Activated naive CD8-positive, alpha-beta T cell treated with anti-CD3 and anti-CD28 coated beads for 36 hours (primary cell): Measurements from ENCODE around the gene LAMP5. TPM values are rescaled to one million over a fixed set of nuclear protein-coding genes. Genes with fewer than 3 reads are reported as not detected.

Experiments
- DNase-seq: peaks from one replicate; pipeline ENCODE4 v3.0.0; 2021
- H3K27ac Mint-ChIP-seq: one replicate; pipeline ENCODE4 v1.8.0; 2022; ENCODE audit warnings: mild to moderate bottlenecking, moderate library complexity, mixed read lengths
- H3K27me3 Mint-ChIP-seq: one replicate; pipeline ENCODE4 v1.8.0; 2022; ENCODE audit warnings: mild to moderate bottlenecking, mixed read lengths
- H3K36me3 Mint-ChIP-seq: one replicate; pipeline ENCODE4 v1.8.0; 2021; ENCODE audit warnings: mild to moderate bottlenecking, mixed read lengths
- H3K4me1 Mint-ChIP-seq: one replicate; pipeline ENCODE4 v1.8.0; 2021; ENCODE audit warnings: mixed read lengths
- H3K4me3 Mint-ChIP-seq: one replicate; pipeline ENCODE4 v1.8.0; 2022; ENCODE audit warnings: mild to moderate bottlenecking, moderate library complexity, mixed read lengths
- H3K9me3 Mint-ChIP-seq: one replicate; pipeline ENCODE4 v1.8.0; 2022; ENCODE audit warnings: mixed read lengths
- total RNA-seq, 2 experiments: library from RNA; stranded (reverse); gene quantifications; one replicate each; pipeline ENCODE4 v1.2.3, GENCODE V29; 2021

Gene LAMP5
- total RNA-seq, 2 experiments from 2014 or later = not detected

DNA sequence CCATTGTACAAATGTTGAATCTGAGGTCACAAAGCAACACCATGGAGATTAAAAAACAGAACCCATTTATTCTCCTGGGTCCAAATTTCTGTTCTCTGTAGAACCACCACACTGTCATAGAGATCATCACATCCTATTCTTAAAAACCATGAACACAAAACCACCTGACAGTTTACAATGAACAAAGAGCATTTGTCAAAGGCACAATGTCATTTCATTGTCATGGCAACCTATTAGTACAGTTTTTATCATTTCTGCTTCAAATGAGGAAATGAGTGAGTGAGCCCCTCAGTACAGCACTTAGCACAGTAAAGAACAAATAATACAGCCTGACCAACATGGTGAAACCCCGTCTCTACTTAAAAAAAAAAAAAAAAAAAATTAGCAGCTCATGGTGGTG, 23.1 kb upstream of the LAMP5 start:
- no peak for DNase-seq
- Mint-ChIP-seq H3K36me3 (no peaks in the 10 kb centered on the region), H3K27ac (no peak overlapping the region), H3K4me1 (no peaks in the 10 kb centered on the region), H3K27me3 (peaks cover 4% of the 10 kb centered on the region), H3K9me3 (no peaks in the 10 kb centered on the region), H3K4me3 (no peak overlapping the region)

GRCh38 chr20:9492067-9492466, 22.3 kb upstream of the LAMP5 start:
- Mint-ChIP-seq H3K4me3 (no peak overlapping the region), H3K36me3 (no peaks in the 10 kb centered on the region), H3K27ac (no peak overlapping the region), H3K4me1 (no peaks in the 10 kb centered on the region), H3K27me3 (peaks cover 4% of the 10 kb centered on the region), H3K9me3 (no peaks in the 10 kb centered on the region)
- no peak for DNase-seq

DNA sequence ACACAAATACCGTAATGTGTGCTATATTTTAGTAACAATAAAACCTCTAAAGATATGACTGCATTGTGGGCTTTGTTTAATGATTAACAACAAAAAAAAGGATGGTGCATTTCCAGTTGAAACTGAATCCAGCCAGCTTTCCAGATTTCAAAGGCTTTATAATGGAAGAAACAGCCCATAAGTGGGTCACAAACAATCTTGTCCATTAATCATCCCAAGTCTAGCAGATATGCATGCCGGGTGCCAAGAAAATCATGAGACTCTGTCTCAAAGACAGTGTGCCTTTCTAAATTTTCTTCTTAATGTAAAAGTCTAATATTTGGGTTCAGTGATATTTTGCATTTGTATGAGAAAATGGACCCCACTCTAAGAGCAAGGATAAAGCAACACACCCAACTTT, 20.6 kb upstream of the LAMP5 start:
- H3K4me1 Mint-ChIP-seq = no peaks in the 10 kb centered on the region
- no peak for DNase-seq
- H3K27me3 Mint-ChIP-seq = peaks cover 4% of the 10 kb centered on the region
- H3K9me3 Mint-ChIP-seq = no peaks in the 10 kb centered on the region
- no peaks in the 10 kb centered on the region for H3K36me3 Mint-ChIP-seq
- no peak overlapping the region for H3K27ac Mint-ChIP-seq
- H3K4me3 Mint-ChIP-seq = no peak overlapping the region

DNA sequence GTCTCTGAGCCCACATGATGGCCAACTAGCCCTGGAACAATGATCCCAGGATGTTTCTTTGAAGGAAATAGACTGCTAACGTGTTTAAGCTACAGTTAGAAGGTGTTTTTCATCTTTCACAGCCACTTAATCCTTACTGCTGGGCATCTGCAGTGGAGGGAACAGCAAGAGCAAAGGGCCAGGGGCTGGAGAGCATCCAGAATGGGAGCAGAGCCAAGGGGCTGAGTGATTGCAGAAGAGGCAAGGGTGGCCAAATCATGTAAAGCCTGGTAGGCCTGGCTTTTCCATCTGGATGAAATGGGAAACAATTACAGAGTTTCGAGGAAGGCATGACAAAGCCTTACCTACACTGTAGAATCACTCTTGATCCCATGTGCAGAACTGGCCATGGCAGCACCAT, 18.7 kb upstream of the LAMP5 start:
- Mint-ChIP-seq H3K27me3 (peaks cover 4% of the 10 kb centered on the region), H3K4me3 (no peak overlapping the region), H3K9me3 (no peaks in the 10 kb centered on the region), H3K36me3 (no peaks in the 10 kb centered on the region), H3K4me1 (no peaks in the 10 kb centered on the region), H3K27ac (no peak overlapping the region)
- no peak for DNase-seq

DNA sequence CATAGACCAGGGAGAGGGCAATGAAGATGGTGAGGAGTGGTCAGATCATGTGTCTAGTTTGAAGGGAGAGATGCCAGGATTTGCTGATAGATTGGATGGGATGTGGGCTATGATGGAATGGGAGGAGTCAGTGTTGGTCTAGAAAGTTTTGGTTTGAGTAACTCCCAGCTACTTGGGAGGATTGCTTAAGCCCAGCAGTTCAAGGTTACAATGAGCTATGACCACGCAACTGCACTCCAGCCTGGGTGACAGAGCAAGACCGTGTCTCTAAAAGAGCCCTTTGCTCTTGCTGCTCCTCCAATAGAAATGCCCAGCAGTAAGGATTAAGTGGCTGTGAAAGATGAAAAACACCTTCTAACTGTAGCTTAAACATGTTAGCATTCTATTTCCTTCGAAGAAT, 18.2 kb upstream of the LAMP5 start:
- Mint-ChIP-seq H3K4me3 (no peak overlapping the region), H3K4me1 (no peaks in the 10 kb centered on the region), H3K27me3 (peaks cover under 1% of the 10 kb centered on the region), H3K9me3 (no peaks in the 10 kb centered on the region), H3K27ac (no peak overlapping the region), H3K36me3 (no peaks in the 10 kb centered on the region)
- DNase-seq = no peak

- no peak overlapping the region for H3K4me3 Mint-ChIP-seq
- no peak overlapping the region for H3K27ac Mint-ChIP-seq
- no peaks in the 10 kb centered on the region for H3K9me3 Mint-ChIP-seq
- no peaks in the 10 kb centered on the region for H3K4me1 Mint-ChIP-seq
- peaks cover 5% of the 10 kb centered on the region for H3K27me3 Mint-ChIP-seq
- no peaks in the 10 kb centered on the region for H3K36me3 Mint-ChIP-seq
- DNase-seq = no peak
These were observed 16.1 kb upstream of the LAMP5 start for GRCh38 chr20:9498322-9498721.

DNA sequence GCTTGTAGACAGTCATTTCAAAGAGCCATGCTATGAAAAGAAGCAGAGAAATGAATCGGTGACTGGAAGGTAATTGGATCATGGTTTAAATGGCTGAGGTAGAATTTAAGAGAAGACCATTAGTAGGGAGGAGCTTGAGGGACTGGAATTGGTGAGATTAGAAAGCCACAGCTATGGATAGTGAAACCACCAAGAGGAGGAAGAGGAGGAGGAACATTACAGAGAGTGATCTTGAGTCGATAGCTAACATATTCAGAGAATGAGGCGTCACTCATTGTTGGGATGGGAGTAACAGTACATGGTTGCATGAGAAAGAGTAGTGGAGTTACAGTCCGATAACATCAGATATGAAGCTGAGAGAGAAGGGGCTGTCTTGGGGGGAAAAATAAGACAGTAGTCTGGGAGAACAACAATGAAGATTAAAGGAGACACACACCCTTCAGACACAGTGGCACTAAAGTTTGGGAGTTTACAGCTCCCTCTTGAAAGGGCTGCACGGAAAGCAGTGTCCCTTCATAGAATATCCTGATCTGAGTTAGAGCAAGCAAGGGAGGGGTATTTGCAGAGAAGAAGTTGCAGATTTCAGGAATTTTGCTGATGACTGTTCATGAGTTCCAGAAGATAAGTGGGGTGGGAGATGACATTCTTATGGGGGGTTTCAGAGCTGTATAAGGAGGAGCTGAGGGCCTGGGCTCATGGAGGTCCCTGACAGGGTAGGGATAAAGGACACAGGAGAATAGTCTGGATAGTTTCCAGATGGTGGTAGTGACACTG, 15.1 kb upstream of the LAMP5 start:
- Mint-ChIP-seq H3K27me3 (peaks cover 5% of the 10 kb centered on the region), H3K9me3 (no peaks in the 10 kb centered on the region), H3K36me3 (no peaks in the 10 kb centered on the region), H3K27ac (no peak overlapping the region), H3K4me1 (no peaks in the 10 kb centered on the region), H3K4me3 (no peak overlapping the region)
- DNase-seq = no peak

DNA sequence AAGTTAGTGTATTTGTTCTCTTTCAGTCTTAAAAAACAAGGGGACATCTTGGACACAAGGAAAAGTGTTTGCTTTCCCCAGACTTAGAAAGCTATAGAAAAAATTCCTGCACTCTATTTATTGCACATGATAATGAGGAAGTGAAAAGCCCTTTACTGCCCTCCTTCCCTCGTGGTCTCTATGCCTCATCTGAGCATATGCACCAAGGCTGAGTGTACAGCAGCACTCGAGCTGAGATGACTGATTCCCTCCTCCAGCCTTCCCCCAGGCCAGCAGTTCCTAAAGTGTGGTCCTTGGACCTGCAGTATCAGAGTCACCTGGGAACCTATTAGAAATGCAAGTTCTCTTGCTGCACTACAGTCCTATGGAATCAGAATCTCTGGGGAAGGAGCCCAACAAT, 14.3 kb upstream of the LAMP5 start:
- Mint-ChIP-seq H3K9me3 (no peaks in the 10 kb centered on the region), H3K36me3 (no peaks in the 10 kb centered on the region), H3K4me3 (no peak overlapping the region), H3K4me1 (no peaks in the 10 kb centered on the region), H3K27me3 (peaks cover 5% of the 10 kb centered on the region), H3K27ac (no peak overlapping the region)
- DNase-seq = no peak

DNA sequence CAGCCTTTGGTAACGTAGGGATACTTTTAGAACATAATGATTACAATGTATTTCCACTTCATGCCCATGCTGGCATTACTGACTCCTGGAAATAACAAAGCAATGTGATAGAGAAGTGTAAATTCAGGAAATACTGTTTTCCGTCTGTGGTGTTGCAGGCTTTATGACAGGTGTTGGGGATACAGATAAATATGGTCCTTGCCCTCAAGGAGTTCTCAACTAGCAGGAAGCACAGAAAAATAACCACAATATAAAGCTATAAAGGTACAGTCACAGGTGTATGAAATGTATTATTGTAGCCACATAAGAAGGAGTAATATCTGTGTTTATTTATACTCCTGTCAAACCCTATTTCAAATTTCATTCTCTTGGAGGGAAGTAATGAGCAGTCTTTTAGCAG, 12.9 kb upstream of the LAMP5 start:
- Mint-ChIP-seq H3K27me3 (peaks cover 13% of the 10 kb centered on the region), H3K4me1 (no peaks in the 10 kb centered on the region), H3K27ac (no peak overlapping the region), H3K4me3 (no peak overlapping the region), H3K9me3 (no peaks in the 10 kb centered on the region), H3K36me3 (no peaks in the 10 kb centered on the region)
- no peak for DNase-seq

DNA sequence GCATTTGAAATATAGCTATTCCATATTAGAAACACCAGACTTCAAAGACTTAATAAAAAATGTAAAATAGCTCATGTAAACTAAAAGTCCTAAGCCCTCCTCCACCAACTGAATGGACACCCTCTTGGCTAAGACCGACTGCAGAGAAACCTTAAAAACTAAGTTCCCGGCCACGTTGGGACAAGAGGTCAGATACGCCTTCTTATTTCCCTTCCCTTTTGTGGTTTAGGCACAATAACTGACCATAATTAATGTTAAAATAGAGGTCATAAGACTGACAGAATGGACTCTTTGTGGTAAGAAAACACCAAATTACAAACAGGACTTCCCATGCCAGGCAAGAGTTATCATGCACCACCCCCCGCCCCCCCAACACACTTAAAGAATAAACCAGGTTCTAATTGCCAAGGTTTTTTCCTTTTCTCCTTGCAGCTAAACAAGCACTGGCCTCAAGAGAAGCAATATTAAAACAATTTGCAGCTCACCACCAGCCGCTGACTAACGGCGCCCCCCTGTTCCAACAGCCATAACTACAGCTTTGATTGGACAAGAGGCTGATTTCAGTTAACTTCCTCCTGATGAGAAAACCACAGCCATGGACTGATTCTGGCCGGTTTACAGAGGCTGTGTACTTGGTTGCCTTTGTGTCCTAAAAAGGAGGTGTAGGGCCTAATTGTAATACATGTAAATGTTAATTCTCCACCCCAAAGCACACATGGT, 10.7 kb upstream of the LAMP5 start:
- no peak overlapping the region for H3K4me3 Mint-ChIP-seq
- H3K4me1 Mint-ChIP-seq = no peaks in the 10 kb centered on the region
- H3K27ac Mint-ChIP-seq = no peak overlapping the region
- no peaks in the 10 kb centered on the region for H3K9me3 Mint-ChIP-seq
- DNase-seq = no peak
- no peaks in the 10 kb centered on the region for H3K36me3 Mint-ChIP-seq
- peaks cover 32% of the 10 kb centered on the region for H3K27me3 Mint-ChIP-seq

DNA sequence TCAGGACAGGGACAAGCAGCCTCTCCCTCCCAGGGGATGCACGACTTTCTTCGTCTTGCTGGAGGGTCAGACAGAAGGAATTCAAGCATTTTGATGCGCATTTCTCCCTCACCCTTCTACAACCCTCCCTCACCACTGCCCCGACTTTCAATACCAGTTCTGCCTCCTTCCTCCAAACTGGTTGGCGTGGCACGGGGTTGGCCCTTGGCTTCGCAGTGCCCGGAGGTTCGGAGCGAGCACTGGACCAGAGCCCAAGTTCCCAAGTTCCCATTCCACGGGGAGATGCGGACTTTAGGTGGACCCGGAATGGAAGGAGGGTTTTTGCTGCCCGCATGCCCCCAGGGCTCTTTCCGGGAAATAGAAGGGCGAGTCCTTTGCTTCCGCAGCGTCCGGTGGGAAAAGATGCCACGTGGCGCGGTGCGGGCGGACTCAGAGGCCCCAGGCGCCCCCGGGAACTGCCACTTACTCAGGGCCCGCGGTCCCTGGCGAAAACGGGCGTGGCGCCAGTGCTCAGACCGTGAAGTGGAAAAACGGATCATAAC, 8.0 kb upstream of the LAMP5 start:
- no peak overlapping the region for H3K27ac Mint-ChIP-seq
- no peak for DNase-seq
- H3K9me3 Mint-ChIP-seq = no peaks in the 10 kb centered on the region
- no peaks in the 10 kb centered on the region for H3K36me3 Mint-ChIP-seq
- no peaks in the 10 kb centered on the region for H3K4me1 Mint-ChIP-seq
- no peak overlapping the region for H3K4me3 Mint-ChIP-seq
- H3K27me3 Mint-ChIP-seq = peaks cover 53% of the 10 kb centered on the region

GRCh38 chr20:9506964-9507369, 7.4 kb upstream of the LAMP5 start:
- H3K4me3 Mint-ChIP-seq = no peak overlapping the region
- no peak for DNase-seq
- no peaks in the 10 kb centered on the region for H3K9me3 Mint-ChIP-seq
- H3K27me3 Mint-ChIP-seq = peaks cover 58% of the 10 kb centered on the region
- no peak overlapping the region for H3K27ac Mint-ChIP-seq
- H3K36me3 Mint-ChIP-seq = no peaks in the 10 kb centered on the region
- H3K4me1 Mint-ChIP-seq = no peaks in the 10 kb centered on the region

DNA sequence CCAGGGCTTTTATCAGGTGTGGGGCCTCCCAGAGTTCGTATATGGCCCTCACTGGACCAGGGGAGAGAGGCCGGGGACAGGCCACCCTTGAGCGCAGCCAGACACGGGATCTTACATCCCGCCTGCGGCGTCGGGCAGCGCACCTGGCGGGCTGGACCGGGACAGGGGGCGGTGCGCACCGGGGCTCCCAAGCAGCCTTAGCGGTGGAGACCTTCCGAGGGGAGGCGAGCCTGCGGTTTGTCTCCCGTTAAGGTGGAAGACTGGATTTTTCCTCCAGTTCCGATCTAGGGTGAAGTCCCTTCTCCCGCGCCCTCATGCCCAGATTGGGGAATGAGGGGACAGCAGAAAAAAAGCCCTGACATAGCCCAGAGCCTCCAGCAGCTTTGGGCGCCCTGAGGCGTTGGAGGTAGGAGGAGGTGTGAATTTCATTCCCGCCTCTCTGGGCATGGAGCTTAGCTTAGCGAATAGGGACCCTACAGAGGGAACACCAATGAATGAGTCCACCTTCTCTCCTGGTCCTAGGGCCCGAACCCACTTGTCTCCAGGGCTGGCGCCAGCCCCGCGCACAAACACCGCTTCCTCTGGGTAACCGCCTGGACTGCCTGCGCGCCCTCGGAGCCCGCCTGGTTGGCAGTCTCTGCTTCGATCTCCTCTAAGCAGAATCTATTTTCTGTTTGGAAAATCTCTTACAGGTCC, 6.7 kb upstream of the LAMP5 start:
- Mint-ChIP-seq H3K27me3 (peaks cover 59% of the 10 kb centered on the region), H3K4me3 (no peak overlapping the region), H3K27ac (no peak overlapping the region), H3K36me3 (no peaks in the 10 kb centered on the region), H3K9me3 (no peaks in the 10 kb centered on the region), H3K4me1 (no peaks in the 10 kb centered on the region)
- no peak for DNase-seq

GRCh38 chr20:9508240-9508661, 6.1 kb upstream of the LAMP5 start:
- no peaks in the 10 kb centered on the region for H3K36me3 Mint-ChIP-seq
- no peak for DNase-seq
- no peaks in the 10 kb centered on the region for H3K9me3 Mint-ChIP-seq
- H3K27ac Mint-ChIP-seq = no peak overlapping the region
- no peak overlapping the region for H3K4me3 Mint-ChIP-seq
- H3K27me3 Mint-ChIP-seq = peaks cover 62% of the 10 kb centered on the region
- no peaks in the 10 kb centered on the region for H3K4me1 Mint-ChIP-seq

- Mint-ChIP-seq H3K9me3 (no peaks in the 10 kb centered on the region), H3K36me3 (no peaks in the 10 kb centered on the region), H3K4me3 (no peak overlapping the region), H3K27ac (no peak overlapping the region), H3K4me1 (no peaks in the 10 kb centered on the region), H3K27me3 (peaks cover 67% of the 10 kb centered on the region)
- DNase-seq = no peak
These were observed 5.7 kb upstream of the LAMP5 start for GRCh38 chr20:9508696-9509178.
